GM19351 (cell line): ENCODE data around the gene TPPP.
"Not testable (repeated sequence)": the region's sequence is repeated elsewhere in the genome, so short reads cannot be mapped to it uniquely, and the experiment has no call there.

Experiments
- ATAC-seq: cut with Tn5 transposase; IDR thresholded peaks from one replicate; pipeline ENCODE4 v1.9.1; 2021; ENCODE audit warnings: mild to moderate bottlenecking, moderate library complexity; ENCODE audit not compliant: unreplicated experiment

Gene TPPP

DNA sequence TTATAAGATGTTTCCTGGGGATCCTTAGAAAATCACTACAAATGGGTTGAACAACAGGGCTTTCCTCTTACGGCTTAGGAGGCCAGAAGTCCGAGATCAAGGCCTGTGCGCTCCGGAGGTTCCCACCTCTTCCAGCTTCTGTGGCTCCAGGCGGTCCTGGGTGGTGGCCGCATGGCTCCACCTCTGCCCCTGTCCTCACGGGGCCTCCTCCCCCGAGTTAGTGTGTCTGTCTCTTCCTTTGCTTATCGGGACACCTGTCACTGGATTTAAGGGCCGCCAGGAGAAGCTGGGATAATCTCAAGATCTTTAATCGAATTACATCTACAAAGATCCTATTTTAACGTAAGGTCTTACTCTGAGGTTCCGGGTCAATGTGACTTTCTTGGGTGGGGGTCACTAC lies 2.3 kb upstream of the TPPP start:
- ATAC-seq = not testable (repeated sequence)

DNA sequence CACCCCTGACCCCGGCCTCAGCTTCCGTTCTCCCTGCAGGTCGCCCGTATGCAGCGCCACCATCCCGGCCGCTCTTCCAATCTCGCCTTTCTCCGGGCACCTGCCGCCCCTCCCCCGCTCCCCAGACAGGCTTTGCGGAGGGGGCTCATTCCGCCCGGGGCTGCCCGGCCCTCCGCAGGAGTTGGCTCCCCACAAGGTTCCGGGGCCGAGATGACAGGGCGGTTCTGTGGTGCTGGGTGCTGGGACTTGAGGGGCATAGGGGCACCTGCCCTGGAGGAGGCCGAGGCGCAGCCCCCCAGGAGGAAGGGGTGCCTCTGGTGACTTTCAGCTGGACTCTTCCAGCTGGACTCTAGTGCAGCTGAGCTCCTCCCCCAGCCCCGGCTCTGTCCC lies 885 bp upstream of the TPPP start:
- ATAC-seq = not testable (repeated sequence)

DNA sequence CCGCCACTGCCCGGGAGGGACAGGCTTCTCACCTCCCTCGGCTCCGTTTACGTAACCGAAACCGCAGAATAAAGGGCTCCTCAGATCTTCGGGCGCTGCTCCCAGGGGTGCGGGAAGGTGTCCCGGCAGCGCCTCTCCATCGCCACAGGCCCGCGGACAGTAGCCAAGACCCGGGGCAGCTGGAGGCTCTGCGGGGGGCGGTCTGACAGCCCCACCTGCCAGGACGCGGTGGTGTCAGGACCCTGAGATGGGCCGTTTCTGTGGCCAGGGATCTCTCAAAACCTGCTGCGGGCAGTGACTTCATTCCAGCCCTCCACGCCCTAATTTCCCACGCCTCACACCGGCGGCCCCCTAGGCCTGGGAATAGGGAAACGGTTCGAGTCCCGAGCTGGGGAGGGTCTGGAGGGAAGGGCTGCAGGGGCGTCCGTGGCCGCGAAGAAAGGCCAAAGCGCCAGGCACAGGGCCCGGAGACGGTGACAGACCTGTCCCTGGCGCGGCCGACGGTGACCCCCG lies 567 bp downstream of the TPPP start:
- peak; percentile 18 for ATAC-seq

DNA sequence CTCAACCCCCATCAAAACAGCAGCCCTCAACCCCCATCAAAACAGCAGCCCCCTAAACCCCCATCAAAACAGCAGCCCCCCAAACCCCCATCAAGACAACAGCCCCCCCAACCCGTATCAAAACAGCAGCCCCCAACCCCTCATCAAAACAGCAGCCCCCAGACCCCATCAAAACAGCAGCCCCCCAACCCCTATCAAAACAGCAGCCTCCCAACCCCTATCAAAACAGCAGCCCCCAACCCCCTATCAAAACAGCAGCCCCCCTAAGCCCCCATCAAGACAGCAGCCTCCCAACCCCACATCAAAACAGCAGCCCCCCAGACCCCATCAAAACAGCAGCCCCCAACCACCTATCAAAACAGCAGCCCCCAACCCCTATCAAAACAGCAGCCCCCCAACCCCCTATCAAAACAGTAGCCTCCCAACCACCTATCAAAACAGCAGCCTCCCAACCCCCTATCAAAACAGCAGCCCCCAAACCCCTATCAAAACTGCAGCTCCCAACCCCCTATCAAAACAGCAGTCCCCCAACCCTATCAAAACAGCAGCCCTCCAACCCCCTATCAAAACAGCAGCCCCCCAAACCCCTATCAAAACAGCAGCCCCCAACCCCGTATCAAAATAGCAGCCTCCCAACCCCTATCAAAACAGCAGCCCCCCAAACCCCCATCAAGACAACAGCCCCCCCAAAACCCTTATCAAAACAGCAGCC lies 1.2 kb downstream of the TPPP start:
- ATAC-seq = no peak

DNA sequence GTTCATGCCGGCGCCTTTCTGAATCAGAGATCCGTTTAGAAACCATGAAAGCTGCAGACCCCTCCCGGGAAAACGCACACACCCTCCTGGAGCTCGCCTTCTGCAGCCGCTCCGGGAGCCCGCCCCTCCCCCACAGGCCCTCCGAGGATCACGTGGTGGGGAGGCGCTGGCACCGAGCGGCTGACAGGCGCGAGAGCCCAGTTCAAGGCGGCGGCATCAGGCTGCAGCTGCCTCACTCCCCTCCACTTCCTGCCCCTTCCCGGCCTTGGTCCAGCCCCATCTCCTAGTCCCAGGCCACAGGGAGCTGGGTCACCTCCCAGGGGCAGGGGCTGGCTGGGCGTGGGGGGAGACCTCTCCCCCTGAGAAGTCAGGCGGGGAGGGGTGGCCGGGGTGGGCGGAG lies 2.1 kb downstream of the TPPP start:
- ATAC-seq = not testable (repeated sequence)

DNA sequence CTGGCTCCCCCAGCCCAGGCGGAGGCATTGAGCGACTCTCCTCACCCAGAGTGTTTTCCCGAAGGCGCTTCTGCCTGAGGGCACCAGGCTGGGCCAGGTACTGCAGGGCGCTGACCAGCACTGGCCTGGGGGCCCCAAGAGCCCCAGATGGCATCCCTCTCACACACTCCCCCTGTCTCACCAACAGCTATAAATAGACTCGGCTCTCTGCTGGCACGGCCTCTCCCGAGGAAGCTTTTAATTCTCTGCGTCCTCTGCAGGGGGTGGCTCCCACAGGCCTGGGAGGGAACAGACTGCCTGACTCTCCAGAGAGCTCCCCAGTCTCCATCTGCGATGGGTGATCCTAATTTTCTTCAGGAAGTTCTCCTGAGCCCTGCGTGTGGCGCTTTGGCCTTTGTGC lies 2.9 kb downstream of the TPPP start:
- not testable (repeated sequence) for ATAC-seq

DNA sequence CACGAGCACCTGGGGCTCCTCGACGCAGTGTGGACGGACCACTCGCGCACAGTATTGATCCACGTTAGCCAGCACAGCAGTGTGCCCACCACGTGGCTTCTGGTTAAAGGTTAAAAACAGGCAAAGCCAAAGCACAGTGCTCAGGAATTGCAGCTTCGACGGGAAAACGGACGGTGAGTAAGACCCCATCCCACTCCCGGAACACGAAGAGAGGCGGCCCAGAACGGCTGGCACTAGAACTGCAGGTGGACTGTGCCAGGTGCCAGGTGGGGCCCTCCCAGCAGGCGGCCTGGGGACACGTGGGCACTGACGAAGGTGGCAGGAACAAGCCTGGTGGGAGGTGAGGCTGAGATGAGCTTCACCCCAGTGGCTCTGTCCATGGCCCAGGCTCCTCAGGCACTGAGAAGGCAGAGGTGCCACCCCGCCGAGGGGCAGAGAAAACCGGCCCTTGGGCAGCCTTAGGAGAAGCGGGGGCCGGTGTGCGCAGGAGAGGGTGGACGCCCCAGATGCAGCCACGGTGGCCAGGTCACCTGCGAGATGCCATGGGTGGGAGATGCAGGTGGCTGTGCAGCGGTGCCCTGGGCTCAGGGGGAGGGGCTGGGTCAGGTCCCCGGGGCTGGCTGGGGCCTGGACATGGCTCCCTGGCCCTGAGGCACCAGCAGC lies 4.7 kb downstream of the TPPP start:
- not testable (repeated sequence) for ATAC-seq

DNA sequence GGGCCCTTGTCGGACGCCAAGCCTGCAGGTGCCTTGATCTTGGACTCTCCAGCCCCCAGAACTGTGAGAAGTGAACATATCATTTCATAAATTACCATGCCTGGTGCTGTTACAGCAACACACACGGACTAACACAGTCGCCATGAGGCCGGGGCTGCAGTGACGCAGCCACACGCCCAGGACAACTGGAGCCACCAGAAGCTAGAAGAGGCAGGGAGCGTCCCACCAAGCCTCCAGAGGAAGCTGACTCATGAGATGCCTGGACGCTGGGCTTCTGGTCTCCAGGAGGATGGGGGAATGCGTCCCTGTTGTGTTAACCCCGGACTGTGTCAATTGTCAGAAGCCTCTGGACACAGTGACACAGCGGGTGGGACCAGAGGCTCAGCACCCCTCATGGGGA lies 6.2 kb downstream of the TPPP start:
- not testable (repeated sequence) for ATAC-seq

DNA sequence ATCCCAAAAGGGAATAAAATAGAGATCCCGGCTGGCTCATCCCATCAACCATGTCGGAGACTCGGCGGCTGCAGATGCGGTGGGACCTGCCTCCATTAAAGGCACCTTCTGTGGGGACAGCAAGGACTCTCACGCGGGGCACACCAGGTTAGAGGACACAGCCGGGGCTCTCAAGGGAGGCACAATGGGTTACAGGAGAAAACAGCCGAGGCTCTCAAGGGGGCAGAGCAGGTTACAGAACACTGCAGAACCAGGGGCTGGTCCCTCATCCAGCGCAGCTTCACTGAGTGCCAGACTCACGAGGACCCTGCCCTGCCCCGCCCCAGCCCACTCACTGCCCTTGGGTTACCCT lies 7.0 kb downstream of the TPPP start:
- not testable (repeated sequence) for ATAC-seq

DNA sequence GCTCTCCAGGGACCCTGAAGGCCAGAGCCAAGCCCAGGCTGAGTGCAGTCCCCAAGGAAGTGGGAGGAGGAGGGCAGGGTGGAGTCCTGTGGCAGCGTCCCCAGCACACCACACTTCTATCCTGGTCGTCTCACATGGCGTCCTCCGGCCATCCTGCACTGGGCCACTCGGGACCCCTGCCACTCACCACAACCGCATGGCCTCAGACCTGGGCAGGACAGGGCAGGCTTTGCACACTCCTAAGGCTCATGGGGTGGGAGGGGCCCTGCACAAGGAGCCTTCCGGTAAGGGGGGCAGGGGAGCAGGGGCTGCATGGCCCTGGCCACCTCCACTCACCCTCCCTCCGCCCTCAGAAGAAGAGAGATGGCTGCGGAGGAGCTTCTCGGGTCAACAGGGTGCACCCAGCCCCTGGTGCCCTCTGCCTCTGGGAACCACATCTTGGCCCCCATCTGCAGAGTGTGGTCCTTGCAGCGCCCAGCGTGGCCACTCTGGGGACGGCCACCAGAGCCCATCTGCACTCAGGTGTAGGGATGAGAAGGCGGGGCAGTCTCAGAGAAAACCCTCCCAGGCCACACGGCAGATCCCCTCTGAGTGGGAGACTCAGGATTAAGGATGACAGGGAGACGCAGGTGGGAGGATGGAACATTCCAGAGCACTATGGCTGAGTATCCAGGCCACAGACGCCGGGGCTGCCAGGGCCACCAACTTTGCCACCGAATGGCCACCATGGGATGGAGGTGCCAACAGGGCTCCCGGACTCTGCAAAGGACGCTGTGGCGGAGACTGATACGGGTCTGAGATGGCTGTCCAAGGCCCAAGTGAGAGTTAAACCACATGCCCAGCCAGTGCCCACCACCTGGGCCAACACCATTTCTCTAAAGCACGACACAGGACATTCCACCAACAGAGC lies 7.6 kb downstream of the TPPP start:
- ATAC-seq = no peak

DNA sequence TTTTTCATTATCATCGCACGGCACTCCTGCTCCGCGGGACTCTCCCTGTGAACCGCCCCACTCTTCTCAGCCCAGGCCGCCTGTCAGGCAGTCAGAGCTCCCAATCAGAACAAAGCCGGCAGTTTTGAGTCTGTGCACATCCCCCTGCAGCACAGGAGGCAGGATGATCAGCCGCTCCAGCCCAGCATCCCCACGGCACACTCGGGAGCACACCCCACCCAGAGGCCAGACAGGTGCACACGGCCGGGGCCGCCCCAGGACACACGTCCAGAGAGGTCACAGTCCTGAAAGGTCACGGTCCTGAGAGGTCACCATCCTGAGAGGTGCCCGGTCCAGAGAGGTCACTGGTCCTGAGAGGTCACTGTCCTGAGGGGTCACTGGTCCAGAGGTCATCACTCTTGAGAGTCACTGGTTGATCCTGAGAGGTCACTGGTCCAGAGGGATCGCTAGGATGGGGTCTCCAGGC lies 8.4 kb downstream of the TPPP start:
- ATAC-seq = no peak

DNA sequence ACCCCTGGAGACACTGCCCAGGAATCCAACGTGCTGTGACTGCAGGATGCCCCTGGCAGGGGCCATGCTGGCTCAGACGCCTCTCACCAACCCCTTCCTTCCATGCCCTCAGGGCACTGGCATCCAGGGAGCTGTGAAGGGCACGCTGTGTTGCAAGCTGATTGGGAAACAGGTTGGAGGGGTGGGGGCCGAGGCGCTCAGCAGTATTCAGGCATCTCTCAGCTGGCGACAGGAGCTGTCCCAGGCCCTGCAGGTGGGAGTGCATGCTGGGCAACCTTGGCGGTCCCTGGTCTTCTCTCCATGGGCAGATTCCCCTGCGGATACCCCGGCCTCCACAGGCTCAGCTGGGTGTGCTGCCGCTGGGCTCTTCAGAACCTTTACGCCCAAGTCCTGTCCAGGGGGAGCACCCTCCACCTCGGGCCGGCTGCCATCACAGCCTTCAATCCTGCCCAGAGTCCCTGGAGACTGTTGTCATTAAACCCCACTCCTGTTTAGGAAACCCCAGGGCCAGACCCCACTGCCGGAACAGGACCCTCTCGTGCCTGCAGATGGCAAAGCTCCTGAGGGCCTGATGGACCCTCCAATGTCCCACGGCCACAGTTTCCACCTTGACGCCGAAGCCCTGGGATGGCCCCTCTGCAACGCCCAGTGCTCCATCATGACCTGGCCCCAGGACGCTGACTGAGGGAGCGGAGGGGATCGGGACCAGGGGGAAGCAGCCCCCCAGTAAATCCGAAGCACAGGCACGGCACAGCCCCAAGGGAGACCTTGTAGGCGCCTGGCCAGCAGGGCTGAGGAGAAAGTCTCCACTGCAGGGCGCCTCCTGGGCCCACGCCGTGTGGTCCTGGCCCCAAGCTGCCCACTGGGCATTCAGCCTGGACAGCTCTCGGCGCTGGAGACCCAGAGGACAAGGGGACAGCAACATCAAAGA lies 9.3 kb downstream of the TPPP start:
- no peak for ATAC-seq

DNA sequence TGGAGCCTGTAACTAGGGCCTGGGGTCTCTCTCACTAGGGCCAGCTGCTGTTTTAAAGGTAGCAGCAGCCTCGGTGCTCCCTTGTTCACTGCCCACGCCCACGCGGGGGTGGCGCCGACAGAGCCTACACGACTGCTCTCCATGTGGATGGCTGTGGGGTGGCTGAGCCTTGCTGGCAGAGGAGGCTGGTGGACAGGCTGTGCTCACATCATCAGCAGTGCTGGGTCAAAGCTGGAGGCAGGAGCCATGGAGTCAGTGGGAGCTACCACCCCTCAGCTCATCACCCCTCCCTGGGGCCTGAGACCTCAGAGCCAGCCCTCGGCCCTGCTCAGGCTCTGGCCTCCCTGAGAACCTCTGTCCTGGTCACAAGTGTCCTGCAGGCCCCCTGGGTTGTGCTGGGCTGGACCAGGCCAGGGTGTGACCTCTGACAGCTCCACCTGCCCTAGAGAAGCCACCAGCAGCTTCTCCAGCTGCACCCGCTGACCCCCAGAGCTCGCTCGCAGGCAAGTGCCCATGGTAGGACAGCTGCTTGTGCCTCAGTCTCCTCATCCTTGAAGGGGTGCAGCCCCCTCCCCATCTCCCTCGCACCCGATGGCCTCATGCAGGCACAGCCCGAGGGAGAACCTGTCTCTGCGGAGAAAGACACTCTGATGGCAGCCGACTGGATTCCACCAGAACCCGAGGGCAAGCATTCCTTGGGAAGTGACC lies 10.3 kb downstream of the TPPP start:
- ATAC-seq = not testable (repeated sequence)

DNA sequence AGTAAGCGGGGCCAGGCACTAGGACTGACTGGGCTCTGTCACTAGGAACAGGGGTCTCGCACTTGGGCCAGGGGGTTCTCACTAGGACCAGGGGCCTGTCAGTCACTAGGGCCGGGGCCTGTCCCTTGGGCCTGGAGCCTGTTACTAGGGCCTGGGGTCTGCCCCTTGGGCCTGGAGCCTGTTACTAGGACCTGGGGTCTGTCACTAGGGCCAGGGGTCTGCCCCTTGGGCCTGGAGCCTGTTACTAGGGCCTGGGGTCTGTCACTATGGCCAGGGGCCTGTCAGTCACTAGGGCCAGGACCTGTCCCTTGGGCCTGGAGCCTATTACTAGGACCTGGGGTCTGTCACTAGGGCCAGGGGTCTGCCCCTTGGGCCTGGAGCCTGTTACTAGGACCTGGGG lies 10.9 kb downstream of the TPPP start:
- not testable (repeated sequence) for ATAC-seq

DNA sequence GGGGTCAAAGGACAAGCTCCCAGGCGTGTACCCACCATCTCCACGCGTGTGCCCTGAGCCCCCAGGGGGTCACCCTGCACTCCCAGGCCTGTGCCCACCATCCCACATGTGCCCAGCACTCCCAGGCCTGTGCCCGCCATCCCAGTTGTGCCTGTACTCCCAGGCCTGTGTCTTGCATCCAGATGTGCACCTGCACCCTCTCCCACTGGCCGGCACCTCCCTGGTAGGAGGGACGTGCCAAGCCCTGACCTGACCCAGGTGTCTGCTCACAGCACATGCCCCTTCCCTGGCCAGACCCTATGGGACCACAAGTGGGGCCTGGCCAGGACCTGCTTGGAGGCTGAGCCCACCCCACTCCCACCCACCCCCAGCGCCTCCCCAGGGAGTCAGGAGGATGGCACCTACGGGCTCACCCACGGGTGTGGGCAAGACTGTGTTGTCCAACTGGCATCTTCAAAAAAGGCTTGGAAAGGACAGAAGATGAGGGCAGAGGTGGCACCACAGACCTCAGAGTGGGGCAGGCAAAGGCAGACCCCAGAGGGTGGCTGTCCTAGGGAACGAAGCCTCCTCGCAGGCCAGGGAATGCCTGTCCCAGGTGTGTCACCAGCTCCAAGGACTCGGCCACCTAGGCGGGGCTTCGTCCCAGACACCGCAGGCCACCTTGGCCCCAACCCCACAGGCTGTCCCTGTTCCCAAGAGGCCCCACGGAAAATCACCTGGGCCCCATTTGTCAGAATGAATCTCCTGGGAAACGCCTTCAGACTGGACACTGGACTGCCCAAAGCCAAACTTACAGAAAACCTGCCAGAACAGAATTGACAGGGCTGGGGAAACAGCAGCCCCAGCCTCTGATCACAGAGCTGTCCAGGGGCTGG lies 11.6 kb downstream of the TPPP start:
- ATAC-seq = not testable (repeated sequence)

DNA sequence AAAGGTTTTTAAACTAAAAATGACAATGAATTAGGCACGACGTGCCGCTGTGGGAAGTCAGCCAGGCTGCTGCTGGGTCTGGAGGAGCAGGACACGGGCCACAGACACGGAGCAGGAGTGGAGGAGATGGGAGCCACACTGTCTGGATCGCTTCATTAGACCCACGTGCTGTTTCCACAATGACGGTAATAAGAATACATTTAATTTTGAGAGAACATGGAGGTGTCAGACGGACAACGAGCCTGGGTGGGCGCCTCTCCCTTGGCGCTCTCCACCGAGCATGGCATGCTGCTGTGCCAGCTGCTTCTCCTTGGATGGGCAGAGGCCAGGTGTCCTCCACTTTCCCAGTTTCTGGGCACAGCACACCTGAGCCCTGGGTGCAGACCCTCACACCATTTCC lies 12.3 kb downstream of the TPPP start:
- not testable (repeated sequence) for ATAC-seq

DNA sequence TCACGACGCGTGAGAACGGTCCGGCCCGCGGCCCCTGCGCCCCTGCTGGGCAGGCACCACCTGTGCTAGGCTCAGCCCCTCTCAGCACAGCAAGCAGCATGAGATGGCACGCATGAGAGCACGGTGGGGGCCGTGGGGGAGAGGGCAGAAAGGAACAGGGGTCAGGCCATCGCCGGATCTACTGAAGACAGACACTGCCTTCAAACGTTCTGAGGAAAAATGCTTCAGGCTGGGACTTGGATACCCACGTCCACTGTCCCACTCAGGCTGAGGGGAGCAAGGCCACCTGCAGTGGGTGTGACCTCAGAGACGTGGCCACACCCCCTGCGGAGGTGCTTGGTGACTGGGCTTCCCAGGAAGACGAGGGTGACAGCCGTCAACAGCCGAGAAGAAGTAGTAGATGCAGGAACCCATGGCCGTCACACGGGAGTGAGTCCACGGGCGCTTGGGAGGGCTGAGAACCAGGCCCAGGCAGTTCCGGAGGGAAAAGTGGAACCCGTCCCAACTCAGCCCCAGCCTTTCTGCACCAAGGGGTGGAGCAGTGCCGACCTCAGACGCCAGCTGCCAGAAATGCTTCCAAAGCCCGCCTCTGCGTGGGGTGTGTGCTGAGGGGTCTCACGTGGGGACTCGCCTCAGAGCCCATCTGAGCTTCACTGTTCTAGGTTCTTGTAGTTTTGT lies 12.9 kb downstream of the TPPP start:
- ATAC-seq = not testable (repeated sequence)
